ENCODE results near the gene KCTD4.
"Not testable (repeated sequence)": the region's sequence is repeated elsewhere in the genome, so short reads cannot be mapped to it uniquely, and the experiment has no call there.

The KCTD4 gene

DNA sequence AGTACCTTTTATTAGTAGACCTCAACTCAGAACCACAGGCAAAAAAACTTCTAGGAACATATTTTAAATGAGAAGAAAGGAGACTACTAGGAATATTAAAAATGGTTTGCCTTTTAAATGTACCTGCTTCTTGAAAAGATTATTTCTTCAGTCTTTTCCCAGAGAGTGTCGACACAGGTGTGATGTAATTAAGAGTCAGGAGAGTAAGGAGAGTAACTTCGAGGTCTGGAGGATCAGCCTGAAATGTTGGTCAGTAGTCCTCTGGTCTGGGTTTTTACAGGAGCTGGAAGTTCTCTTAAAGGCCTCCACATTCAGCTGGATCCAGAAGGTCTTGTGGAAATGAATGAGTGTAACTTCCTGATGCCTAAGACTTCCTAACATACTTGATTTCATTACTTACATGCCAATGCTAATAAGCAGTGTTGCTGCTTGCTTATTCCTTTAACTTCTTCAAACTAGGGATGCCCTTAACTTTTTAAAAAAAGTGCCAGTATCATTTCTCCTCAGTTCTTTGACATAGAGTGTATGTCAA is at the start of gene KCTD4:
TSS of gene KCTD4 (minus strand) at position 345 of the 532 bp plus-strand sequence. CDS start 6,478 bp downstream, outside the sequence.
- no peak for DNase-seq

GRCh38 chr13:45249662-45250061 is 48.8 kb upstream of the KCTD4 start:
- DNase-seq = no peak

DNA sequence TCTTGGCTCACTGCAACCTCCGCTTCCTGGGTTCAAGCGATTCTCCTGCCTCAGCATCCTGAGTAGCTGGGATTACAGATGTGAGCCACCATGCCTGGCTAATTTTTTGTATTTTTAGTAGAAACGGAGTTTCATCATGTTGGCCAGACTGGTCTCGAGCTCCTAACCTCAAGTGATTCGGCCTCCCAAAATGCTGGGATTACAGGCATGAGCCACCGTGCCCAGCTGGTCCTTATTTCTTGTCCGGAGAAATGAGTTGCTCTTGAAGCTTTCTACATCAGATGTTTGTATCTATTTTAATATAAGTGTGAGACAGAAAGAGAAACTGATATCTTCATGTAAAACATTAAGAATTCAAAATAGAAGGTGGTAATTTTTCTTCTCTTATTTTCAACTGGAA is 43.9 kb upstream of the KCTD4 start:
- DNase-seq = not testable (repeated sequence)

GRCh38 chr13:45243077-45243476 is 42.2 kb upstream of the KCTD4 start:
- DNase-seq = no peak

- DNase-seq = no peak
Measured at GRCh38 chr13:45242524-45242923, 41.7 kb upstream of the KCTD4 start.

DNA sequence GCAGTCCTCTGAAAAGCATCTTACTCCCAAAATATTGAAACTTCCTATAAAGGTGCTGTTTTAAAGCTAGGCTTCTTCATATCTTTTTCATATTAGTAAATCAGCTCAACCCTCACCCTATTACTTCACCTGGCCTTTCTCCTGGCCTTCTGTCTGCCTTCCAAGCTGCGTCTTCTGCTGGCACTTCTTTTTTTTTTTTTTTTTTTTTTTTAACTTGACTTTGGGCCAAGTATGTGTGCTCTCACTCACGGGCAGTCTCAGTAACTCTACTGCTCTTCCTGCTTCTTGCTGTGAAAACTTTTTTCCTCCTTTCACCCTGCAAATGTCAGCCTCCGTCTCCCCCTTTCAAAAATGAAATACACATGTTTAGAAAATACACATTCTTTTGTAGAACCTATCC is 41.2 kb upstream of the KCTD4 start:
- peak; percentile 41 for DNase-seq

DNA sequence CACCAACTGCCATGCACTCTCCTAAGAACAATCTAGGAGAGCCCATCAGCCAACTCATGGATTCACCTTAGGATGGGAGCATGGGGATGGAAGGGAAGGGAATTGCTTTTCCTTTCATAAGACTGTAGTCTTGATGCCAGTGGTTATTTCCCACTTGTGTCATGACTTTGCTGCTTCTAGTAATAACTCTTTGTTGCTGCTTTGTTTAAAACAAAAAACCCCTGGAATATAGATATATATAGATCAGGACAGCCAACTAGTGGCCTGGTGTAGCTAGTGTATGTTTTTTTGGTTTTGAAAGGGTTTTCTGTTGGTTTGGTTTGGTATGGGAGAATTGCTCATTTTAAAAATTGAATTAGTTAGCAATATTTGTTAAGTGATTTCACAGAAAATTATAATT is 39.3 kb upstream of the KCTD4 start:
- peak; percentile 14 for DNase-seq

GRCh38 chr13:45238945-45239795 is 38.3 kb upstream of the KCTD4 start:
- DNase-seq = no peak

DNA sequence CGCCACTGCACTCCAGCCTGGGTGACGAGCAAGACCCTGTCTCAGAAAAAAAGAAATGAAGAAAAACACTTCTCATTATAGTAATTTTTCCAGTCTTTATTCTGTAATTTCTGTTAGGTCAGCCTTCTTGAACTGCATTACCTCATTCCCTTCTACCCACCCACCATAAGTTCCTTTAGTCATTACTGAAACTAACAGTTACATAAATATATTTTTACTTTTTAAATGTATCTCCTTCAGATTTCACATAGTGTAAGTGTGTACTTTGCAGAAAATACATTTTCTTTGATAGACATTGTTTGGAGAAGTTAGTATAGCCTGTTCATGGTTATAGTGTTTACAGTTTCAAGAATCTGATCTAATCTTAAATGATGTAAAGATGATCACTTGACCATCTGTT is 31.7 kb upstream of the KCTD4 start:
- no peak for DNase-seq

GRCh38 chr13:45231722-45232121 is 30.9 kb upstream of the KCTD4 start:
- DNase-seq = no peak

GRCh38 chr13:45231305-45231704 is 30.5 kb upstream of the KCTD4 start:
- DNase-seq = no peak

- no peak for DNase-seq
Measured at GRCh38 chr13:45229172-45229571, 28.3 kb upstream of the KCTD4 start.

DNA sequence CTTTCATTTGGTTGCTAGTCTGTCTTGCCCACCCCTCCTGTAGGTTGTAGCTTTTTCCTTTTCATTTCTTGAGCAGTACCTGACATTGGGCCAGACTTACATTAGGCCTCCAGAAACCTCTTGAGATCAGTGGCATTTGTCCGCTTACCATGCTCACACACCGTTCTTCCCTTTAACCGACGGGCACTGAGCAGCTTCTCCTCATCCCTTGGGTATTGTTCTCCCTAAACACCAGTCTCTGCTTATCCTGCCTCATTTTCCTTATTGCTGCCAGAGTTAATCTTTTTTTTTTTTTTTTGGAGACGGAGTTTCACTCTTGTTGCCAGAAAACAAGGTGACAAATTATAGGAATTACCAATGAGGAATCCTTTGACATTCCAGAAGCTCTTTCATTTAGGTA is 27.2 kb upstream of the KCTD4 start:
- no peak for DNase-seq

DNA sequence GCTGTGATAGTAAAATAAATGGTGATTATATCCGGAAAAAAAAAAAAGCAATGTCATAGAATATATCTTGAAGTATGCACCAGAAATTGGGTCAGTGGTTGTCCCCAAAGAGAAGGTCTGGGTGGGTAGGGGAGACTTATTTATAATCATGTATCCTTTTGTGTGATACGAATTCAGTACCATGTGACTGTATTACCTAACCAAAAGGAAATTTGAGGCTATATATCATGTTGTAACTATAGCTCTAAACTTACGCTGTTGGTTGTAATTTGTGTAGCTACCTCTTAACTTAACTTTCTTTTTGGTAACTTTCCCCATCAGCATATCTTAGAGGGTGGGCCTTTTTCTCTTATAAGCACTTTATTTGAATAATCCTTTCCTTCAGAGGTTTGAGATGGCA is 25.2 kb upstream of the KCTD4 start:
- DNase-seq = no peak

GRCh38 chr13:45225370-45225769 is 24.5 kb upstream of the KCTD4 start:
- DNase-seq = no peak

DNA sequence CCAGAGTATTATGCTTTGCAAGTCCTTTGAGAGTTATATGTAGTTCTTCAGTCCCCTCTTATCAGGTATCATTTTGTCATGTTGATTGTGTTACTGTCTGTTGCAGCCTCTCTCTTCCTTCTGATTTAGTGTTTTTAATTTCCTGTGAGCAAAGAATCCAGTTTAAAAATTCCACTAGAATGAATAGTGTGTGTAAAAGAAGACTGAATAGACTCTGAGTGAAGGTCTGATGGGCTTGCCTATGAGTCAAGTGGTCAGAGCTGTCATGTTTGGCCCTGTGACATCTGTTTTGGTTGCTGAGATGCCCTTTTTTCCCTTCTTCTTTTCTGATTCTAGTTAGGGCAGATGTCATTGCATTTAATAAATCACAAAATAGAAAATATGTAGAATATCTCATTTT is 23.3 kb upstream of the KCTD4 start:
- no peak for DNase-seq

- DNase-seq = no peak
Measured at GRCh38 chr13:45222919-45223318, 22.1 kb upstream of the KCTD4 start.

GRCh38 chr13:45222516-45222915 is 21.7 kb upstream of the KCTD4 start:
- no peak for DNase-seq

DNA sequence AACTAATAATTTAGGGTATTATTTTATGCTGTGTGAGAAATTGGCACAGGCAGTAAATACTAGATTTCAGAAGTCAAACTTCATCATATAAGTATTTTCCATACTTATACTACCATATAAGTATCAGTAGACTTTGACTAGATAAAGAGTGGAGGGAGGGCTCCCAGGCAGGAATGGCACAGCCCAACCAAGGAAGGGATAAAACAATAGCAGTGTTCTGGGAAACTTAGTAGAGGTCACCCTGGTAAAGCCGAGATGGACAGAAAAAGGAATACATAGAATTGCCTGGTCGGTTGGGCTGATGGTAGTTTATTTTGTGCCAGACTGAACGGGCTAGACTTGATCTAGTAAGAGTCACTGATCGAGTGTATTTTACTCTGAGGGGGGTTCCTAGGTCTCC is 19.6 kb upstream of the KCTD4 start:
- DNase-seq = no peak

- peak; percentile 82 for DNase-seq
Measured at GRCh38 chr13:45219938-45220375, 19.1 kb upstream of the KCTD4 start.

GRCh38 chr13:45219123-45219891 is 18.5 kb upstream of the KCTD4 start:
- DNase-seq = peak; percentile 51

- DNase-seq = no peak
Measured at GRCh38 chr13:45218689-45219088, 17.8 kb upstream of the KCTD4 start.

DNA sequence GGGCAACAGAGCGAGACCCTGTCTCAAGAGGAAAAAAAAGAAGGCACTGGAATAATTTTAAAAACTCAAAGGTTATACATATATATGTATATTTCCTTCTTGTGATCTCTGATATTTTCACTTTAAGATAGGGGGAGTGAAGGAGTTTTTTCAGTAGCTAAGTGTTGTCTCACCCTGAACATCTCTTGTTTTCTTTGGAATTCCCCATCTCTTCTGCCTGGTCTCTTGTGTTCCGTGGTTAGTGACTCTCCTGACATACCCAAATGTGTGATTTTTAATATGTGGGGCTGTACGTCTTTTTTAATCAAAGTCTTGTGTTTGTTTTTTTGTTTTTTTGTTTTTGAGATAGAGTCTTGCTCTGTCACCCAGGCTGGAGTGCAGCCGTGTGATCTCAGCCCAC is 15.3 kb upstream of the KCTD4 start:
- DNase-seq = no peak

All from OCI-M1 (cell line).